ENCODE measurements around the gene ARF3.

DNA sequence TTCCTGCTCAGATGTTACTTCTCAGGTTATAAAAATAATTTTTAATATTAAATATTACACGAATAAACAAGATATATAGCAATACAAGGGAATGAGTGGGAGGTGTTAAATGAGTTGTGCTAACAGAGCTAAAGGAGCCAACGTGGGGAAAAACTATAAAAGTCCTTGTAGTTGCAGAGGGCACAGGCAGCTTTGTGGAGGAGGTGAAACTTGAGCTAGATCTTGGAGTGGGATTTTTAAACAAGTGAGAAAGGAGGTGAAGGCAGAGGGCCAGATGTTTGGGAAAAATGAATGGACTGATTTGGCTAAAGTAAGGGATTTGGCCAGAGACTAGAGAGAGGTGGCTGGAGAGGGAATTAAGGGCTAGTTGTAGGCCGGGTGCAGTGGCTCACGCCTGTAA, 26.8 kb downstream of the ARF3 start:
- TF ChIP-seq EHF (CRISPR knock-in tag; IDR thresholded peaks at IDR 0.05) (no peak), RNF2 (IDR thresholded peaks at IDR 0.05; ENCODE audit: borderline replicate concordance, low read depth) (no peak), ZC3H11A (IDR thresholded peaks at IDR 0.05) (no peak), POLR2A (IDR thresholded peaks at IDR 0.05; ENCODE audit: low read length) (no peak), JUNB (IDR thresholded peaks at IDR 0.05) (no peak), MYC (IDR thresholded peaks at IDR 0.05; ENCODE audit: borderline replicate concordance, low read length) (no peak), POLR2AphosphoS2 (conservative IDR thresholded peaks at IDR 0.05; ENCODE audit: low read length) (no peak), ZFP36 (IDR thresholded peaks at IDR 0.05; ENCODE audit: borderline replicate concordance, partially characterized antibody) (no peak), SMC3 (IDR thresholded peaks at IDR 0.05) (no peak)
- TF ChIP-seq, protein P1, sequence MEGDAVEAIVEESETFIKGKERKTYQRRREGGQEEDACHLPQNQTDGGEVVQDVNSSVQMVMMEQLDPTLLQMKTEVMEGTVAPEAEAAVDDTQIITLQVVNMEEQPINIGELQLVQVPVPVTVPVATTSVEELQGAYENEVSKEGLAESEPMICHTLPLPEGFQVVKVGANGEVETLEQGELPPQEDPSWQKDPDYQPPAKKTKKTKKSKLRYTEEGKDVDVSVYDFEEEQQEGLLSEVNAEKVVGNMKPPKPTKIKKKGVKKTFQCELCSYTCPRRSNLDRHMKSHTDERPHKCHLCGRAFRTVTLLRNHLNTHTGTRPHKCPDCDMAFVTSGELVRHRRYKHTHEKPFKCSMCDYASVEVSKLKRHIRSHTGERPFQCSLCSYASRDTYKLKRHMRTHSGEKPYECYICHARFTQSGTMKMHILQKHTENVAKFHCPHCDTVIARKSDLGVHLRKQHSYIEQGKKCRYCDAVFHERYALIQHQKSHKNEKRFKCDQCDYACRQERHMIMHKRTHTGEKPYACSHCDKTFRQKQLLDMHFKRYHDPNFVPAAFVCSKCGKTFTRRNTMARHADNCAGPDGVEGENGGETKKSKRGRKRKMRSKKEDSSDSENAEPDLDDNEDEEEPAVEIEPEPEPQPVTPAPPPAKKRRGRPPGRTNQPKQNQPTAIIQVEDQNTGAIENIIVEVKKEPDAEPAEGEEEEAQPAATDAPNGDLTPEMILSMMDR (IDR thresholded peaks at IDR 0.05), result no peak
- TF ChIP-seq, protein P2, sequence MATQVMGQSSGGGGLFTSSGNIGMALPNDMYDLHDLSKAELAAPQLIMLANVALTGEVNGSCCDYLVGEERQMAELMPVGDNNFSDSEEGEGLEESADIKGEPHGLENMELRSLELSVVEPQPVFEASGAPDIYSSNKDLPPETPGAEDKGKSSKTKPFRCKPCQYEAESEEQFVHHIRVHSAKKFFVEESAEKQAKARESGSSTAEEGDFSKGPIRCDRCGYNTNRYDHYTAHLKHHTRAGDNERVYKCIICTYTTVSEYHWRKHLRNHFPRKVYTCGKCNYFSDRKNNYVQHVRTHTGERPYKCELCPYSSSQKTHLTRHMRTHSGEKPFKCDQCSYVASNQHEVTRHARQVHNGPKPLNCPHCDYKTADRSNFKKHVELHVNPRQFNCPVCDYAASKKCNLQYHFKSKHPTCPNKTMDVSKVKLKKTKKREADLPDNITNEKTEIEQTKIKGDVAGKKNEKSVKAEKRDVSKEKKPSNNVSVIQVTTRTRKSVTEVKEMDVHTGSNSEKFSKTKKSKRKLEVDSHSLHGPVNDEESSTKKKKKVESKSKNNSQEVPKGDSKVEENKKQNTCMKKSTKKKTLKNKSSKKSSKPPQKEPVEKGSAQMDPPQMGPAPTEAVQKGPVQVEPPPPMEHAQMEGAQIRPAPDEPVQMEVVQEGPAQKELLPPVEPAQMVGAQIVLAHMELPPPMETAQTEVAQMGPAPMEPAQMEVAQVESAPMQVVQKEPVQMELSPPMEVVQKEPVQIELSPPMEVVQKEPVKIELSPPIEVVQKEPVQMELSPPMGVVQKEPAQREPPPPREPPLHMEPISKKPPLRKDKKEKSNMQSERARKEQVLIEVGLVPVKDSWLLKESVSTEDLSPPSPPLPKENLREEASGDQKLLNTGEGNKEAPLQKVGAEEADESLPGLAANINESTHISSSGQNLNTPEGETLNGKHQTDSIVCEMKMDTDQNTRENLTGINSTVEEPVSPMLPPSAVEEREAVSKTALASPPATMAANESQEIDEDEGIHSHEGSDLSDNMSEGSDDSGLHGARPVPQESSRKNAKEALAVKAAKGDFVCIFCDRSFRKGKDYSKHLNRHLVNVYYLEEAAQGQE (IDR thresholded peaks at IDR 0.05), result no peak
- TF ChIP-seq, protein P3, sequence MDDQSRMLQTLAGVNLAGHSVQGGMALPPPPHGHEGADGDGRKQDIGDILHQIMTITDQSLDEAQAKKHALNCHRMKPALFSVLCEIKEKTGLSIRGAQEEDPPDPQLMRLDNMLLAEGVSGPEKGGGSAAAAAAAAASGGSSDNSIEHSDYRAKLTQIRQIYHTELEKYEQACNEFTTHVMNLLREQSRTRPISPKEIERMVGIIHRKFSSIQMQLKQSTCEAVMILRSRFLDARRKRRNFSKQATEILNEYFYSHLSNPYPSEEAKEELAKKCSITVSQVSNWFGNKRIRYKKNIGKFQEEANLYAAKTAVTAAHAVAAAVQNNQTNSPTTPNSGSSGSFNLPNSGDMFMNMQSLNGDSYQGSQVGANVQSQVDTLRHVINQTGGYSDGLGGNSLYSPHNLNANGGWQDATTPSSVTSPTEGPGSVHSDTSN (IDR thresholded peaks at IDR 0.05), result no peak
